Activated CD4-positive, alpha-beta T cell treated with anti-CD3 and anti-CD28 coated beads for 4 hours (primary cell): Measurements from ENCODE around the gene TSPAN32.

Source experiments
- DNase-seq, 2 donors: peaks; one replicate each; pipeline ENCODE4 v3.0.0-alpha.2; 2020

TSPAN32 gene

GRCh38 chr11:2301631-2302305, at the start of gene TSPAN32, which contains the start of gene C11orf21:
TSS of gene TSPAN32 (plus strand) at chr11:2302013. CDS start at chr11:2302150, 137 bp downstream.
TSS of gene C11orf21 (minus strand) at chr11:2301918. CDS start at chr11:2301808, 110 bp downstream.
- DNase-seq, result peak; percentile 33 to 48

- DNase-seq, result no peak
Observed at GRCh38 chr11:2252018-2252417, 49.8 kb upstream of the TSPAN32 start.

GRCh38 chr11:2256293-2256913, 45.4 kb upstream of the TSPAN32 start:
- no peak for DNase-seq

- no peak for DNase-seq
Observed at GRCh38 chr11:2256951-2257700, 44.7 kb upstream of the TSPAN32 start.

GRCh38 chr11:2258501-2259465, 43.0 kb upstream of the TSPAN32 start:
- DNase-seq, result no peak

- no peak for DNase-seq
Observed at GRCh38 chr11:2259466-2259830, 42.4 kb upstream of the TSPAN32 start.

GRCh38 chr11:2259897-2260451, 41.8 kb upstream of the TSPAN32 start:
- DNase-seq, result no peak

GRCh38 chr11:2260491-2261364, 41.1 kb upstream of the TSPAN32 start:
- no peak for DNase-seq

GRCh38 chr11:2261436-2262230, 40.2 kb upstream of the TSPAN32 start:
- no peak for DNase-seq

GRCh38 chr11:2262301-2263070, 39.3 kb upstream of the TSPAN32 start:
- DNase-seq, result no peak

- no peak for DNase-seq
Observed at GRCh38 chr11:2263071-2263565, 38.7 kb upstream of the TSPAN32 start.

- no peak for DNase-seq
Observed at GRCh38 chr11:2263724-2264360, 38.0 kb upstream of the TSPAN32 start.

- no peak for DNase-seq
Observed at GRCh38 chr11:2264366-2265053, 37.3 kb upstream of the TSPAN32 start.

GRCh38 chr11:2265396-2265795, 36.4 kb upstream of the TSPAN32 start:
- no peak for DNase-seq

GRCh38 chr11:2265854-2266585, 35.8 kb upstream of the TSPAN32 start:
- DNase-seq, result no peak

GRCh38 chr11:2266586-2267305, 35.1 kb upstream of the TSPAN32 start:
- DNase-seq, result no peak

GRCh38 chr11:2267306-2267850, 34.4 kb upstream of the TSPAN32 start:
- DNase-seq, result no peak
